Measurements from ENCODE around the gene FBXO21. TPM values are rescaled to one million over a fixed set of nuclear protein-coding genes. Genes with fewer than 3 reads are reported as not detected.
"Not testable (repeated sequence)": the region's sequence is repeated elsewhere in the genome, so short reads cannot be mapped to it uniquely, and the experiment has no call there.

Gene FBXO21
- total RNA-seq, 2 donors from 2014 or later, result 30.1 to 33.9 TPM

DNA sequence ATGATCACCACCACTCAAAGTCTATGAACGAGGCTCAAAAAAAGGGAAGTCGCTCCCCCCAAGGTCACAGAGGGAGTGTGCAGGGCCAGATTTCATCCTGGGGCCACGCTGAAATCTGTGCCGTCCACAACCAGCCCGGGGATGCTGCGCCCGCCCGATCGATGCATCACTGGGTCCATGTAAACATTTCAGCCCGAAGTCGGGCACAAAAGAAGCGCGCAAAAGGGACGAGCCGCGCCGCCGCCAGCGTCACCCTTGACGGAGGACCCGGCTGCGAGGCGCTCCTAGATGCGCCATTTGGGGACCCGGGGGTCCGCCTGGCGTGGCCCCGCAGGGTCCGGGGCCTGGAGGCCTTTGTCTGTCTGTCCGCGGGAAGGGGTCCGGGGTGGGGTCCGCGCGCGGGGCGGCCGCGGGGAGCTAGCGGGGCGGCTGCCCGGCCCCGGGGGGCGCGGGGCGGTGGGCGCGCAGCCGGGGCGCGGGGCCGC lies 503 bp downstream of the FBXO21 start:
- Mint-ChIP-seq H3K27me3 (no peaks in the 10 kb centered on the region), H3K4me1 (peaks cover 19% of the 10 kb centered on the region), H3K36me3 (ENCODE audit: low read depth) (peaks cover 50% of the 10 kb centered on the region), H3K27ac (peak overlapping the region; percentile 89), H3K9me3 (no peaks in the 10 kb centered on the region), H3K4me3 (peak overlapping the region; percentile 98)
- ATAC-seq (replicated peaks), result peak; percentile 43

DNA sequence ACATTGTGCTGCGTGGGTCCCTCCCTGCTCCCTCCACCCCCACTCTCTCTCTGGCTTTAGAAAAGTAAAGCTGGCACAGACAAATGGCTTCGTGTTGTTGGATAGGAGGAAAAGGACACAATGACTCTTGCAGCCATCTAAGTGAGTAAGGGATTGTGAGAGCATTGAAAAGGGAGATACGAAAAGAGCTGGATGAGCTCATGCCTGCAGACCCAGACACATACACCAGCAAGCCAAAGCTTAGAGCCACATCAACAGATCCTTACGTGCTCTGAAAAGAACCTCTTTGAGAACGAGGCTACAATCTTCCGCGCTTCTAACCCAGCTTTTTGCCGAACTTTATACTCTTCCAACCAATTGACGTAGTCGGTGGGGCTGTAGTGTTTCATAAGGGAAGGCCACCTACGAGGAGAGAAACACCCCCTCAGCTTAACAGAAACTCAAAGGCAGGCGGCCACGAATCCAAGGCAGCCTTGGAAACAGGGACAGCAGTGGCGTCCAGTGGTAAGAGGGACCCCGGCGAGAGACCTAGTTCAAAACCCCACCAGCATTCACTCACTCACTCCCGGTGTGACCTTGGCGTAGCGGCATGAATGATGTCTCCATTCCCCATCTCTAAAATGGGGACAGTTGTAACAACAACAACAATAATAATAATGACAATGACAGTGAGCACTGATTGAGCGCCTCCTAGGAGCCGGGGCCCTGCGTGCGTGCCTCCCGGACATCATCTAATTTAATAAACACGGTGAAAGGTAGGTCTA lies 1.1 kb downstream of the FBXO21 start:
- no peaks in the 10 kb centered on the region for H3K27me3 Mint-ChIP-seq
- no peaks in the 10 kb centered on the region for H3K9me3 Mint-ChIP-seq
- peaks cover 19% of the 10 kb centered on the region for H3K4me1 Mint-ChIP-seq
- peaks cover 56% of the 10 kb centered on the region for H3K36me3 Mint-ChIP-seq (ENCODE audit: low read depth)
- no peak for ATAC-seq (replicated peaks)
- H3K27ac Mint-ChIP-seq, result peak overlapping the region; percentile 89
- H3K4me3 Mint-ChIP-seq, result peak overlapping the region; percentile 98

DNA sequence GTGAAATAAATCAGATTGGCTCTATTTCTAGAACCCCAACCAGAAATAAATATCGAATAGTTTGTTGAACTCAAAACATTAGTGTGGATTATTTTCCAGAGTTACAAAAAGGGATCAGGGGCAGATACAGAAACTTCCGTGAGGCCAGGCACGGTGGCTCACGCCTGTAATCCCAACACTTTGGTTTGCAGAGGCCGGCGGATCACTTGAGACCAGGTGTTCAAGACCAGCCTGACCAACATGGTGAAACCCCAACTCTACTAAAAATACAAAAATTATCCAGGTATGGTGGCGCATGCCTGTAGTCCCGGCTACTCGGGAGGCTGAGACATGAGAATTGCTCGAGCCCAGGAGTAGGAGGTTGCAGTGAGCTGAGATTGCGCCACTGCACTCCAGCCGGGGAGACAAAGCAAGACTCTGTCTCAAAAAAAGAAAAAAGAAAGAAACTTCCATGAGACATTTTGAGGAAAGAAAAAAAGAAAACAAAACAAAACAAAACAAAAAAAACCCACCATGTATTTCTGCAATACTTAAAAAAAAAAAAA lies 2.1 kb downstream of the FBXO21 start:
- peaks cover 19% of the 10 kb centered on the region for H3K4me1 Mint-ChIP-seq
- ATAC-seq (replicated peaks), result no peak
- H3K36me3 Mint-ChIP-seq (ENCODE audit: low read depth), result peaks cover 65% of the 10 kb centered on the region
- H3K9me3 Mint-ChIP-seq, result no peaks in the 10 kb centered on the region
- no peaks in the 10 kb centered on the region for H3K27me3 Mint-ChIP-seq
- no peak overlapping the region for H3K27ac Mint-ChIP-seq
- H3K4me3 Mint-ChIP-seq, result peak overlapping the region; percentile 98

DNA sequence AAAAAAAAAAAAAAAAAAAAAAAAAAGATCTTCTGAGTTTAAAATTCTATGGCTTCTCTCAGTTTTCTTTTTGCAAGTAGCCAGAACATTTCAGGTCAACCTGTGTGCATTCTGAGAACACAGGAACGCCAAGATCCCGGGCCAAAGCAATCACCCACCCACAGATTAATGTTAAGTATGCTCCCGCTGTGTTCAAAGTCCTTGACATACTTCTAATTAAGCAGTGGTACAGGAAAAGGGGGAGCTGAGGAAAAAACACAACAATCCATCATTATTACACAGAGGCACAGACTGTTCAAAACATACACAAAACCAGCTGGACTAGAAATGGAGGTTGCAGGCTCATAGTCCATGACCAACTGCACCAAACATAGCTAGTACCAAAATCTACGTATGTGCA lies 2.8 kb downstream of the FBXO21 start:
- Mint-ChIP-seq H3K9me3 (no peaks in the 10 kb centered on the region), H3K4me1 (peaks cover 19% of the 10 kb centered on the region), H3K27me3 (no peaks in the 10 kb centered on the region), H3K27ac (no peak overlapping the region), H3K4me3 (no peak overlapping the region), H3K36me3 (ENCODE audit: low read depth) (peaks cover 72% of the 10 kb centered on the region)
- no peak for ATAC-seq (replicated peaks)

DNA sequence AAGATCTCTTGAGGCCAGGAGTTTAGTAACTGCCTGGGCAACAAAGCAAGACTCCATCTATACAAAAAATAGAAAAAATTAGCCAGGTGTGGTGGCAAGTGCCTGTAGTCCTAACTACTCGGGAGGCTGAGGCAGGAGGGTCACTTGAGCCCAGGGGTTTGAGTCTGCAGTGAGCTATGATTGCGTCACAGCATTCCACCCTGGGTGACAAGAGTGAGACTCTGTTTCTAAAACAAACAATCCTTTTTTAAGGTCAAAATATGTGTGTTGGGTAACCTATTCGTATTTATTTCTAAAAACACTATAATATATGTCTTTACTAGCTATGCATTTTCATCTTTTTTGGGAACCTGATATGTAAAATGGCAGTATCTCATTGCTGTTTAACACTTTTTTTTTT lies 7.4 kb downstream of the FBXO21 start:
- H3K36me3 Mint-ChIP-seq (ENCODE audit: low read depth), result peaks cover 98% of the 10 kb centered on the region
- H3K27ac Mint-ChIP-seq, result no peak overlapping the region
- H3K4me3 Mint-ChIP-seq, result no peak overlapping the region
- peaks cover 23% of the 10 kb centered on the region for H3K4me1 Mint-ChIP-seq
- no peaks in the 10 kb centered on the region for H3K27me3 Mint-ChIP-seq
- H3K9me3 Mint-ChIP-seq, result no peaks in the 10 kb centered on the region
- no peak for ATAC-seq (replicated peaks)

DNA sequence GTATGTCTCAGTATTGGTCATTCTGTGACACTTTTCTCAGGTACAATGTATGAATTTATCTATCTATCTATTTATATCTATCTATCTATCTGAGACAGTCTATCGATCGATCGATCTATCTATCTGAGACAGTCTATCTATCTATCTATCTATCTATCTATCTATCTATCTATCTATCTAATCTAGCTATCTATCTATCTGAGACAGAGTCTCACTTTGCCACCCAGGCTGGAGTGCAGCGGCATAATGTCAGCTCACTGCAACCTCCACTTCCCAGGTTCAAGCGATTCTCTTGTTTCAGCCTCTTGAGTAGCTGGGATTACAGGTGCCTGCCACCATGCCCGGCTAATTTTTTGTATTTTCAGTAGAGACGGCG lies 8.8 kb downstream of the FBXO21 start:
- H3K9me3 Mint-ChIP-seq; H3K4me3 Mint-ChIP-seq; ATAC-seq (replicated peaks); H3K27ac Mint-ChIP-seq; H3K27me3 Mint-ChIP-seq: not testable (repeated sequence)
- Mint-ChIP-seq H3K36me3 (ENCODE audit: low read depth) (peaks cover 98% of the 10 kb centered on the region), H3K4me1 (peaks cover 19% of the 10 kb centered on the region)

DNA sequence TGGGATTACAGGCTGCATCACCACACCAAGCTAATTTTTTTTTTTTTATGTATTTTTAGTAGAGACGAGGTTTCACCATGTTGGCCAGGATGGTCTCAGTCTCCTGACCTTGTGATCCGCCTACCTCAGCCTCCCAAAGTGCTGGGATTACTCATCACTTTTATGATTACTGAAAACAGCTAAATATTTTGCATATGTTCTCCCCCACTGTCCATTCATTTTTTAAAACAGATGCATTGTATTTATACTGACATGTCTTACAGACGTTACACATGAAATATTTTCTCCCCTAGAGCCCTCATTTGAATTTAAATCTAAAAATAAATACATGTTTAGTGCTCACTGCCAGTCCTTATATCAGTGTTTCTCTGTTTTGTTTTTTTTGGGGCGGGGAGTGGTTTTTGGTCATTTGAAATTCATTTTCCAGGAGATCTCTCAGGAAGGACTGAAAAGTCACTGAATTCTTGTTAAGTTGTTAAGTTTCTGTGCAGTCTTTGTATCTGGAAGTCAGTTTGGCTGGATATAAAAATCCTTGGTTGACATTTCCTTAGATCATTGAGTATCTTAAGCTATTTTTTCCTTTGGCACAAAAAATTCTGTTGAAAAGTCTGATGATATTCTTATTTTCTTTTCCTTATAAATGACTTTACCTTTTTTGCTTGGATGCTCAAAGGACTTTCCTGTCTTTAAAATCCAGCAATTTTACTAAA lies 9.4 kb downstream of the FBXO21 start:
- no peaks in the 10 kb centered on the region for H3K9me3 Mint-ChIP-seq
- no peak overlapping the region for H3K4me3 Mint-ChIP-seq
- H3K36me3 Mint-ChIP-seq (ENCODE audit: low read depth), result peaks cover 98% of the 10 kb centered on the region
- no peaks in the 10 kb centered on the region for H3K27me3 Mint-ChIP-seq
- no peak for ATAC-seq (replicated peaks)
- peak overlapping the region; percentile 39 for H3K27ac Mint-ChIP-seq
- H3K4me1 Mint-ChIP-seq, result peaks cover 25% of the 10 kb centered on the region

DNA sequence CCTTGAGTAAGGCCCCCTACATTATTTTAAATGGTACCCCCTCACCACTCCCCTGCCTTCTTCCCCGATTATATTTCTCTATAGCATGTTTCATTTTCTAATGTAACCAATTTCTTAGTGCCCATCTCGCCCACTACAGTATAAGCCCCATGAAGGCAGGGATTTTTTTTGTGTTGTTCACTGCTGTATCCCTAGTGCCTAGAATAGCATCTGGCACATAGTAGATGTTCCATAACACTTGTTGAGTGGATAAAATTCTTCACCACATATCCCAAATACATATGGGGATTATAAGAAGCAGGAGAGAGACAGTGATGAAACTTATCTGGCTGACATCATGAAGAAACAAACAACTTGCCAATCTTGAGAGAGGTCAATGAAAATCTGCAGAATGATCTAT lies 11.5 kb downstream of the FBXO21 start:
- H3K27ac Mint-ChIP-seq, result peak overlapping the region; percentile 54
- peaks cover 99% of the 10 kb centered on the region for H3K36me3 Mint-ChIP-seq (ENCODE audit: low read depth)
- no peak for ATAC-seq (replicated peaks)
- no peaks in the 10 kb centered on the region for H3K9me3 Mint-ChIP-seq
- no peak overlapping the region for H3K4me3 Mint-ChIP-seq
- H3K4me1 Mint-ChIP-seq, result peaks cover 21% of the 10 kb centered on the region
- H3K27me3 Mint-ChIP-seq, result no peaks in the 10 kb centered on the region

DNA sequence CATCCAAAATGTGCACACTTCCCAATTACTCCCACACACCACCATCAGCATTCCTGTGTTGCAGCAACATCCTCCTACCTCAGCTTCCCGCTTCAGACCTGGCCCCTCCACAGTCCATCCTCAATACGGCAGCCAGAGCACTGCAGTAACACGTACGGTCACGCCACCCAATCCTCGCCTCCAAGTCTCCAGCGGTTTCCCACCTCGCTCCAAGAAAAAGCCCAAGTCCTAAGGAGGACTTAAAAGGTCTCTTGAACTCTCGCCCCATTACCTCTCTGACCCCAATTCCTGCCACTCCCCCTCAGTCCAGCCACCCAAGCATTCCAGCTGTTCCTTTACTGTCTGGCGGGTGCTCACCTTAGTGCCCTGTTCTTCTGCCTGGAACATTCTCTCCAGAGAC lies 12.0 kb downstream of the FBXO21 start:
- no peaks in the 10 kb centered on the region for H3K9me3 Mint-ChIP-seq
- H3K4me3 Mint-ChIP-seq, result no peak overlapping the region
- peaks cover 21% of the 10 kb centered on the region for H3K4me1 Mint-ChIP-seq
- H3K36me3 Mint-ChIP-seq (ENCODE audit: low read depth), result peaks cover 99% of the 10 kb centered on the region
- H3K27ac Mint-ChIP-seq, result peak overlapping the region; percentile 54
- no peak for ATAC-seq (replicated peaks)
- no peaks in the 10 kb centered on the region for H3K27me3 Mint-ChIP-seq

DNA sequence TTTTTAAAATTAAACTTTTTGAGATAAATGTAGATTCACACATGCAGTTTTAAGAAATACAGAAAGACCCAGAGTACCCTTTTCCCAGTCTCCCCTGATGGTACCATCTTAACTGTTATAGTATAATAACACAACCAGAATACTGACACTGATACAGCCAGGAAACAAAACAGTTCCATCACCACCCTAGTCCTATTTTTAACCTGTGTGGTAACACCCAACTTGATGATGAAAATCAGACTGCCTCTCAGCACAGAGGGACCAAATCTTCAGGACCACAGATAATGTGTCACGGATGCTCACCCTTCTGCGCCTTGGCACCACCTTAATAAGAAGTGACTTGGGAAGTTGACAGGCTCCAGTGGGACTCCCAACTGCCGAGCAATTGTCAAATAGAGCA lies 18.1 kb downstream of the FBXO21 start:
- H3K4me3 Mint-ChIP-seq, result no peak overlapping the region
- peaks cover 98% of the 10 kb centered on the region for H3K36me3 Mint-ChIP-seq (ENCODE audit: low read depth)
- H3K9me3 Mint-ChIP-seq, result no peaks in the 10 kb centered on the region
- ATAC-seq (replicated peaks), result no peak
- H3K4me1 Mint-ChIP-seq, result peaks cover 6% of the 10 kb centered on the region
- H3K27ac Mint-ChIP-seq, result peak overlapping the region; percentile 41
- H3K27me3 Mint-ChIP-seq, result no peaks in the 10 kb centered on the region

DNA sequence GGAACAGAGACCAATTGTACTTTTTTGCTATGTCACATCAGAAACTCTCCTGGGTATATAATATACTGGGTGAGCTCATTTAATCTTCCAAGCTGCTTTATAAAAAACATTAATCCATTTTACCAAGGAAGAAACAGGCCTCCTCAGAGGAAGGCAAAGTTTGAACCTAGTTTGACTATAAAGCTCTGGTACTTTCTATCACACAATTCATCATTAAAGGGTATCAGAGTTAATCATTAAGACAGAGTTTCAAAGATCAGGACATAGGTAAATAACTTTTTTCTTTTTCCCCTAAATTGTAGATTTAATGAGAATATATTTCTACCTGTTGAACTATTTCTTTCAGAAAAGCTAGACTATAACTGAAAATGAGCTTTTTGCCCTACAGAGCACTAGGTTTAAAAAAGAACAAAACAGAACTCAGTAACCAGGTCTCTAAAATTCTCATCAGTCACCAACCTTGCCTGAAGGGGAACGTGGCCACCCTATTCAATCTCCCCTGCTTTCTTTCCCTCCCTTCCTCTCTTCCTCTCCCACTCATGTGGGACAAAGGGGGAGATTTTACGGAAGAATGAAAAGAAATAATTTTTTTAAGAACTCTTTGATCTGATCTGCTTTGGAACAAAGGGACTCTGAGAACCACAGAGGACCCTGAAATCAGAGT lies 18.6 kb downstream of the FBXO21 start:
- peak overlapping the region; percentile 41 for H3K27ac Mint-ChIP-seq
- ATAC-seq (replicated peaks), result no peak
- no peaks in the 10 kb centered on the region for H3K27me3 Mint-ChIP-seq
- peaks cover 98% of the 10 kb centered on the region for H3K36me3 Mint-ChIP-seq (ENCODE audit: low read depth)
- no peaks in the 10 kb centered on the region for H3K9me3 Mint-ChIP-seq
- H3K4me1 Mint-ChIP-seq, result peaks cover 6% of the 10 kb centered on the region
- H3K4me3 Mint-ChIP-seq, result no peak overlapping the region

DNA sequence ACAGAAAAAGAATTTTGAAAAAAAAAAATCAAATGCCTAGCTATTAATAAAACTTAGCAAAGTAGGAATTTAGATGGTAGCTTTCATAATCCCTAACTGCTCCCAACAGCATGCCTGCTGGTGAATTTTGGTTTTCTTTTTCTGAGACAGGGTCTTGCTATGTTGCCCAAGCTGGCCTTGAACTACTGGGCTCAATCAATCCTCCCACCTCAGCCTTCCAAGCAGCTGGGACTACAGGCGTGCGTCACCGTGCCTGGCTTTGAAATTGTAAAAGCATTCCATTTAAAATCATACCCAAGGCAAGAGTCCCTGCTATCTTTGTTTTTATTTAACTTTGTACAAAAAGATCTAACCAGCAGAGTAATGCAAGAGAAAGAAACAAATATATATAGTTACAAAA lies 20.7 kb downstream of the FBXO21 start:
- H3K36me3 Mint-ChIP-seq (ENCODE audit: low read depth), result peaks cover 98% of the 10 kb centered on the region
- H3K4me3 Mint-ChIP-seq, result no peak overlapping the region

DNA sequence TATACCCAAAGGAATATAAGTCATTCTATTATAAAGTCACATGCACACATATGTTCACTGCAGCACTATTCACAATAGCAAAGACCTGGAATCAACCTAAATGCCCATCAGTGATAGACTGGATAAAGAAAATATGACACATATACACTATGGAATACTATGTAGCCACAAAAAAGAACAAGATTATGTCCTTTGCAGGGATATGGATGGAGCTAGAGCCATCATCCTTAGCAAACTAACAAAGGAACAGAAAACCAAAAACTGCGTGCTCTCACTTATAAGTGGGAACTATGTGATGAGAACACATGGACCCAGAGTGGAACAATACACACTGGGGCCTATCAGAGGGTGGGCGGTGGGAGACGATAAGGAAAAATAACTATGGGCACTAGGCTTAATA lies 21.3 kb downstream of the FBXO21 start:
- no peak overlapping the region for H3K4me3 Mint-ChIP-seq
- peaks cover 98% of the 10 kb centered on the region for H3K36me3 Mint-ChIP-seq (ENCODE audit: low read depth)
- H3K27ac Mint-ChIP-seq, result no peak overlapping the region
- ATAC-seq (replicated peaks), result no peak
- H3K4me1 Mint-ChIP-seq, result no peaks in the 10 kb centered on the region
- no peaks in the 10 kb centered on the region for H3K9me3 Mint-ChIP-seq
- no peaks in the 10 kb centered on the region for H3K27me3 Mint-ChIP-seq

More for the DNA sequence above, 20.7 kb downstream of the FBXO21 start:
- Mint-ChIP-seq H3K27ac (no peak overlapping the region), H3K27me3 (no peaks in the 10 kb centered on the region), H3K9me3 (no peaks in the 10 kb centered on the region), H3K4me1 (no peaks in the 10 kb centered on the region)
- ATAC-seq (replicated peaks), result no peak

DNA sequence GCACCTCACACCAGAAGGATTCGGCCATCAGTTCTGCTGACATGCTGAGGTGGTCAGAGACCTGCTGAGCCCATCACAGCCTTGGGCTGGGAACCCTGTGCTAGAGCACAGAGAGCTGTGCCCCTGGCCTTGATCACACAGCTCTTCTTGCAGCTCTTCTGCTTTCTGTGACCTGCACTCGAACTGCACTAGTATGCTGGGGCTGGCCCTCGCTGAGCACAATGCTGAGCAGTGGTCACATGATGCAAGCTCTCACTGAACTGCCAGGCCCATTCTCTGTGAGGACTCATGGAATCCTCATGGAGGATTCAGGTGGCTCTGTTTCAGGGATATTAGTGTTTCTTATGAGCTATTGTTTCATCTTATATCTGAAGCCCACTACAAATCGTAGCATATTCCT lies 22.5 kb downstream of the FBXO21 start:
- Mint-ChIP-seq H3K27me3 (no peaks in the 10 kb centered on the region), H3K9me3 (no peaks in the 10 kb centered on the region), H3K4me1 (no peaks in the 10 kb centered on the region), H3K27ac (no peak overlapping the region), H3K4me3 (no peak overlapping the region), H3K36me3 (ENCODE audit: low read depth) (peaks cover 98% of the 10 kb centered on the region)
- no peak for ATAC-seq (replicated peaks)
